DOHH2 (cell line): ENCODE measurements around the gene C16orf90.

Experiments used
- H3F3A ChIP-seq: fragments of 200-600 bp; sonication (generic), shearing (Covaris generic); 2 replicates; pipeline ENCODE4 v1.6.0; 2016; ENCODE audit warnings: antibody characterized with exemption, mild to moderate bottlenecking; ENCODE audit not compliant: control insufficient read depth, insufficient read depth
- H3K27ac ChIP-seq: fragments of 200-600 bp; sonication (generic); 2 replicates; pipeline ENCODE4 v1.5.1; 2014; ENCODE audit warnings: low read depth, mild to moderate bottlenecking, low read length, moderate library complexity
- H3K27me3 ChIP-seq: fragments of 200-600 bp; sonication (generic); 2 replicates; pipeline ENCODE4 v1.6.1; 2014; ENCODE audit warnings: mild to moderate bottlenecking, low read length, mixed read lengths; ENCODE audit not compliant: control insufficient read depth
- H3K36me3 ChIP-seq: fragments of 200-600 bp; sonication (generic); 2 replicates; pipeline ENCODE4 v1.6.1; 2014; ENCODE audit warnings: mild to moderate bottlenecking, low read length, moderate library complexity, mixed read lengths; ENCODE audit not compliant: control insufficient read depth
- H3K4me1 ChIP-seq: fragments of 200-600 bp; sonication (generic); 2 replicates; pipeline ENCODE4 v1.6.1; 2014; ENCODE audit warnings: mild to moderate bottlenecking, low read length, mixed read lengths; ENCODE audit not compliant: control insufficient read depth
- H3K4me2 ChIP-seq: fragments of 200-600 bp; sonication (generic); 2 replicates; pipeline ENCODE4 v1.6.0; 2014; ENCODE audit warnings: mild to moderate bottlenecking, low read length, moderate library complexity
- H3K4me3 ChIP-seq: fragments of 200-600 bp; sonication (generic); 2 replicates; pipeline ENCODE4 v1.5.1; 2014; ENCODE audit warnings: mild to moderate bottlenecking, low read length, mixed read lengths
- H3K79me2 ChIP-seq: fragments of 200-600 bp; sonication (generic); 2 replicates; pipeline ENCODE4 v1.6.1; 2014; ENCODE audit warnings: mild to moderate bottlenecking, low read length, mixed read lengths; ENCODE audit not compliant: control insufficient read depth
- H3K9me2 ChIP-seq: fragments of 200-600 bp; sonication (generic); replicated peaks from 2 replicates; pipeline ENCODE4 v1.6.1; 2014; ENCODE audit warnings: mild to moderate bottlenecking, low read length, mixed read lengths; ENCODE audit not compliant: control insufficient read depth
- H3K9me3 ChIP-seq: fragments of 200-600 bp; sonication (generic); 2 replicates; pipeline ENCODE4 v1.6.1; 2014; ENCODE audit warnings: antibody characterized with exemption, low read length, mixed read lengths; ENCODE audit not compliant: control insufficient read depth, insufficient read depth
- H4K20me1 ChIP-seq: fragments of 200-600 bp; sonication (generic); 2 replicates; pipeline ENCODE4 v1.6.0; 2014; ENCODE audit warnings: low read depth, mild to moderate bottlenecking, antibody characterized with exemption, low read length, moderate library complexity; ENCODE audit not compliant: control insufficient read depth, insufficient read depth
- EZH2phosphoT487 ChIP-seq: fragments of 200-600 bp; sonication (generic); IDR thresholded peaks from 2 replicates; pipeline ENCODE4 v1.6.1; 2017; ENCODE audit warnings: borderline replicate concordance, mild to moderate bottlenecking, antibody characterized with exemption, low read length, moderate library complexity, mixed read lengths
- TF ChIP-seq, protein P1 (sequence below): fragments of 200-600 bp; sonication (generic); IDR thresholded peaks from one replicate; pipeline ENCODE4 v1.5.1; 2014; ENCODE audit warnings: antibody characterized with exemption, mild to moderate bottlenecking, low read depth, low read length; ENCODE audit not compliant: poor library complexity, severe bottlenecking

Gene C16orf90

DNA sequence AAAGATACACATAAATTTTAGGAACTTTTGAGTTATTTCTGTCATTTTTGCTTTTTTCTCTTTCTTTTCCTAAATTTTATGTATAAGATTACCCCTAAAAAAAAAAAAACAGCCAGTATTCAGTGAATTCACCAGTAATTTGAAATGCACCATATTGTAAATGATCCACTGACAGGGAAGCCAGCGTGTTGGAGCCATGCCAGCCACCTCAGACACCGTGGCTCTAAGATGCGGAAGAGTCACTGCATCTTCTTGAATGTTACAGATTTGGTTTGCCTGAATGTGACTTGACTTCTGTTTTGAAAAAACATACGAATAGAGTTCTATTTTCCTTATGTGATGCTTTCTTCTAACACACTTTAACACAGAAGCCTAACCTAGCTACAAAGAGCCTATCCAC lies 42.9 kb upstream of the C16orf90 start:
- Histone ChIP-seq H3K9me2 (no peaks in the 10 kb centered on the region), H3K36me3 (peaks cover 46% of the 10 kb centered on the region), H3F3A (peaks cover 19% of the 10 kb centered on the region), H3K27ac (no peak overlapping the region), H3K4me2 (no peak overlapping the region), H3K79me2 (no peaks in the 10 kb centered on the region), H3K4me1 (0 out of 2 replicates have a peak, but pooled peaks cover 3% of the 10 kb centered on the region), H3K4me3 (no peak overlapping the region), H4K20me1 (no peaks in the 10 kb centered on the region), H3K27me3 (no peaks in the 10 kb centered on the region), H3K9me3 (no peaks in the 10 kb centered on the region)
- TF ChIP-seq, protein P1, sequence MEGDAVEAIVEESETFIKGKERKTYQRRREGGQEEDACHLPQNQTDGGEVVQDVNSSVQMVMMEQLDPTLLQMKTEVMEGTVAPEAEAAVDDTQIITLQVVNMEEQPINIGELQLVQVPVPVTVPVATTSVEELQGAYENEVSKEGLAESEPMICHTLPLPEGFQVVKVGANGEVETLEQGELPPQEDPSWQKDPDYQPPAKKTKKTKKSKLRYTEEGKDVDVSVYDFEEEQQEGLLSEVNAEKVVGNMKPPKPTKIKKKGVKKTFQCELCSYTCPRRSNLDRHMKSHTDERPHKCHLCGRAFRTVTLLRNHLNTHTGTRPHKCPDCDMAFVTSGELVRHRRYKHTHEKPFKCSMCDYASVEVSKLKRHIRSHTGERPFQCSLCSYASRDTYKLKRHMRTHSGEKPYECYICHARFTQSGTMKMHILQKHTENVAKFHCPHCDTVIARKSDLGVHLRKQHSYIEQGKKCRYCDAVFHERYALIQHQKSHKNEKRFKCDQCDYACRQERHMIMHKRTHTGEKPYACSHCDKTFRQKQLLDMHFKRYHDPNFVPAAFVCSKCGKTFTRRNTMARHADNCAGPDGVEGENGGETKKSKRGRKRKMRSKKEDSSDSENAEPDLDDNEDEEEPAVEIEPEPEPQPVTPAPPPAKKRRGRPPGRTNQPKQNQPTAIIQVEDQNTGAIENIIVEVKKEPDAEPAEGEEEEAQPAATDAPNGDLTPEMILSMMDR: no peak
- no peak for TF ChIP-seq EZH2phosphoT487

DNA sequence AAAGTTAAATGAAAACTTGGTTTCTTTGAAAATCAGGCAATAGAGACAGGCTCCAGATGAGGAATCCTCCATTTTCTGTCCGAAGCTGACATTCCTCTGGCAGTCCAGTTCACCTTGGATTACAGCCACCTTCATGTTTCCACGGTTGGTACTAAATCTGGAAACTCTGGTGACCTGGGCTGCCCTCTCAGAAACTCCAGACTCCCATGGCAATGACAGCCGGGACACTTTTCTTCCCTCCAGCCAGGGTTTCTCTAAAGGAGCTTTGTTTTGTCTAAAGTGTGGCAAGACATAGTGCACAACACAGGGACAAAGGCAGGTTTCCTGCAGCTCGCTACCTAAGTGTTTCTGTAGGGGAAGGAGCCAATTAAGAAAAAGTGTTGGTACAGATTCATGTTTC lies 41.6 kb upstream of the C16orf90 start:
- Histone ChIP-seq H3K4me2 (no peak overlapping the region), H3K27ac (no peak overlapping the region)

DNA sequence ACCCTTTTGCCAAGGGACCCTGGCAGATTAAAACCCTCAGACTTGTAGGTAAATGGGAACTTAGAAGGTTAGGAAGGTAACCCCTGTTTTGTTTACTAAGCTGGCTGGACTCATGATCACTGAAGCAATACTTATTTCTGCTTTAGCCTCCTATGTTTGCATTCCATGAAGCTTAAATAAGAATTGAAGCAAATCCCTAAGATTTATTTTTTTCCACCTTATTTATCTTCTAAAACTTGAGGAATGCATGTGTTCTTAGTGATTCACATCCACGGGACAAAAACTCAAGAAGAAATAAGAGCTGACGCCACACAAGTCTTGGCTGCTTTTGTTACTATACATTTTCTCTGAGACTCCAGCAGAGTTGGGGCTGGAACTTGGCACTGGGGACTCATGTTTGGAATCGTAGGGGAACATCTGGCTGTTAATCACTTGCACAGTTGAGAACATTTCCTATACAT lies 41.0 kb upstream of the C16orf90 start:
- H3K27me3 ChIP-seq: no peaks in the 10 kb centered on the region
- no peaks in the 10 kb centered on the region for H4K20me1 ChIP-seq
- H3K4me3 ChIP-seq: no peak overlapping the region
- peaks cover 19% of the 10 kb centered on the region for H3F3A ChIP-seq
- H3K79me2 ChIP-seq: no peaks in the 10 kb centered on the region
- H3K4me1 ChIP-seq: 0 out of 2 replicates have a peak, but pooled peaks cover 3% of the 10 kb centered on the region
- H3K36me3 ChIP-seq: peaks cover 31% of the 10 kb centered on the region
- no peaks in the 10 kb centered on the region for H3K9me3 ChIP-seq
- TF ChIP-seq EZH2phosphoT487: no peak
- TF ChIP-seq, protein P1: no peak
- H3K9me2 ChIP-seq: no peaks in the 10 kb centered on the region
- H3K27ac ChIP-seq: no peak overlapping the region
- no peak overlapping the region for H3K4me2 ChIP-seq

More for the DNA sequence above, 41.6 kb upstream of the C16orf90 start:
- Histone ChIP-seq H3K27me3 (no peaks in the 10 kb centered on the region), H3K4me1 (0 out of 2 replicates have a peak, but pooled peaks cover 3% of the 10 kb centered on the region), H3K79me2 (no peaks in the 10 kb centered on the region), H4K20me1 (no peaks in the 10 kb centered on the region), H3K9me3 (no peaks in the 10 kb centered on the region), H3K4me3 (no peak overlapping the region), H3K36me3 (peaks cover 36% of the 10 kb centered on the region), H3K9me2 (no peaks in the 10 kb centered on the region), H3F3A (peaks cover 19% of the 10 kb centered on the region)
- TF ChIP-seq, protein P1: no peak
- no peak for TF ChIP-seq EZH2phosphoT487

DNA sequence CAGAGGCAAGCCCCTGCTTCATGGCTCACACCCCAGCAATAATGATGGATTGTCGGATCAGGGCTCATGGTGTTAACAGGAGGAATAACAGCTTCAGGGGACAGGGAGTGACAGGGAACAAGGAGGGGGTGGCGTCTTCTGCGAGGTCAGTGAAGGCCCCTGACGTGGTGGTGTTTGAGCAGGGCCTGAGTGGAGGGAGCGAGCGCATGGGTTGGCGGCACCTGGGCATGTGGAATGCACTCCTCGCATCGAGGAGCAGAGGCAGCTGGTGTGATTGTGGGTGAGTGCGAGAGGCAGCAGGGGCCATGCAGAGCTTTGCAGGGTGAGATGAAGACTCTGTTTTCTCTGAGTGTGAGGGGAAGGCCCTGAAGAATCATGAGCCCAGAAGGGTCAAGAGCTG lies 38.8 kb upstream of the C16orf90 start:
- no peaks in the 10 kb centered on the region for H3K9me3 ChIP-seq
- H3K4me2 ChIP-seq: no peak overlapping the region
- no peaks in the 10 kb centered on the region for H3K9me2 ChIP-seq
- no peaks in the 10 kb centered on the region for H4K20me1 ChIP-seq
- TF ChIP-seq EZH2phosphoT487: no peak
- TF ChIP-seq, protein P1: no peak
- H3K27me3 ChIP-seq: no peaks in the 10 kb centered on the region
- no peaks in the 10 kb centered on the region for H3K79me2 ChIP-seq
- H3K4me1 ChIP-seq: 0 out of 2 replicates have a peak, but pooled peaks cover 3% of the 10 kb centered on the region
- H3K4me3 ChIP-seq: no peak overlapping the region
- no peak overlapping the region for H3K27ac ChIP-seq
- H3F3A ChIP-seq: peaks cover 10% of the 10 kb centered on the region
- H3K36me3 ChIP-seq: peaks cover 18% of the 10 kb centered on the region
